Retinal pigment epithelial cell (primary cell): ENCODE measurements around the gene RAPGEF4.
"Not testable (repeated sequence)": the region's sequence is repeated elsewhere in the genome, so short reads cannot be mapped to it uniquely, and the experiment has no call there.

ENCODE experiments used
- DNase-seq: peaks from one replicate; pipeline ENCODE4 v3.0.0-alpha.2; 2010; ENCODE audit warnings: low read depth
- H3K4me3 ChIP-seq: 2 replicates; pipeline ENCODE4 v1.5.1; 2011; ENCODE audit warnings: mild to moderate bottlenecking, low read length, control low read depth, moderate library complexity
- CTCF ChIP-seq: conservative IDR thresholded peaks from 2 replicates; pipeline ENCODE4 v1.5.1; 2011; ENCODE audit warnings: low read depth, low read length, control low read depth, inconsistent platforms

The RAPGEF4 gene

DNA sequence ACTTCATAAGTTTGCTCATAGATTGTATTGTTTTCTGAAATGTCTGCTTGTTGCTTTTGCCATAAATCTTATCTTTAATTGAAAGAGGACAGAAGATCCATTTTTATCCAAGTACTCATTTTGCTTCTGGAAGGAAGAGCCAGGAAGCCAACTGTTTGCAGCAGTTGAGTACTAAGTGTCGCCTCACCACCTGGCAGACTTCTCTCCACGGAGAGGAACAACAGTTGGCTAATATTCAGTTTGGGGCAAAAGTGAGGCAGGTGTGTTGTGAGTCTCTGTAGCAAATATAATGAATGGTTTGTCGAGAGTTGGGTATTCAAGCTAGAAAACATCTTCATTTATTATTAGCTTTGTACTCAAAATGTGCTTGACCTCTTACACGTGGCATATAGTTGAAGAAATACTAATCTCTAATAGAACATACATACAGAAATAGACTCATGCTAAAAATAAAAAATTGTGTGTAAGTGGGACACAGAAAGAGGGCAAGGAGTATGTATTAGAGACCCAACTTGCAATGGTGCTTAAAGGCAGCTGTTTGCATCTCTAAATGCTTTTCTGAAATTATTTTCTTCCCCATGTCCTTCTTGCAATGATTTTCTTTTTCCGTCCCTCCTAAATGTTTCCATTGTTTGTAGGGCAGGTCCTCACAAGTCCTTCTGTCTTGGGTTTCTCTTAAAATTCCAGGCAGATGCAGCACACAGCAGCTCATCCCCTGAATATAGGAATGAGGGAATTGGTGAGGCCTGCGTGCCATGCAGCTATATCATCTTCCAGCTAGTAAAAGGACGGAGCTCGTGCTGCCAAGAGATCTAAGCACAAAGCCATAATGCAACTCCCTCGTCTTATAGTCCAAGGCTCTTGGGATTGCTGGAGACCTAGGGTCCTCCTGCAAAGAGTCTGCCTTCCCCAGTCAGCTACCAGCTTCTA is 295.2 kb downstream of the RAPGEF4 start:
- no peak for DNase-seq
- no peak for TF ChIP-seq CTCF
- H3K4me3 ChIP-seq, result no peak overlapping the region

DNA sequence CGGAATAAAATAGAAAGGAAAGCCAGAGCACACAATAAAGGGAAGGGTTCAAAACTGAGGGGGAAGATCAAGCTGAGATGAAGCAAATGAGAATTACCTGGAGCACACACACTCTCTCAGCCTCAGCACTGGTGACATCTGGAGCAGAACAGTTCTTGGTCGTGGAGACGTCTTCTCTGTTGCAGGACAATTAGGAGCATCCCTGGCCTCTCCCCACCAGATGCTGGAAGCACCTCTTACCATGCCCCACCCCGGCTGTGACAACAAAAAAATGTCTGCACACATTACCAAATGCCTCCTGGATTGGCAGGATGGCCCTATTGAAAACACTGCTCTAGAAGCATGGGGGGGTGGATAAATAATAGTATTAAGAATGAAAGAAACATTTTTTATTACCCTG is 296.4 kb downstream of the RAPGEF4 start:
- DNase-seq, result no peak
- H3K4me3 ChIP-seq, result no peak overlapping the region
- no peak for TF ChIP-seq CTCF

DNA sequence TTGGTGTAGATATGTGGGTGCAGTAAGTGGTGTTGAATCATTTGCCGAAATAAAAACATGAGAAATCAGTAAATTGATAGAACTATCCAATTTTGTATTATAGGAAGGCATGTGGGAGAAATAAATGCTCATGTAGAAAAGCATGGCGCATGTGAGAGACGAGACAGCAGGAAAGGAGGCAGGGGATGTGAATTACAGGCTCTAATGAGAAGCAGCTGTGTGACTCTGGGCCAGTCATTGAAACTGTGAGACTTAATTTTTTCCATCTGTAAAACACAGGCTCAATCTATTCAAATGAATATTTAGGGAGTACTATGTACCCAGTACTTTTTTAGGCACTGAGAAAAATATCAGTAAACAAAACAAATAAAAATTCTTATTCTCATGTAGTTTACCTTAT is 297.4 kb downstream of the RAPGEF4 start:
- DNase-seq, result no peak
- no peak for TF ChIP-seq CTCF

GRCh38 chr2:173034143-173034542 is 298.5 kb downstream of the RAPGEF4 start:
- no peak for TF ChIP-seq CTCF
- no peak overlapping the region for H3K4me3 ChIP-seq
- no peak for DNase-seq

More for the DNA sequence above, 297.4 kb downstream of the RAPGEF4 start:
- H3K4me3 ChIP-seq, result no peak overlapping the region

DNA sequence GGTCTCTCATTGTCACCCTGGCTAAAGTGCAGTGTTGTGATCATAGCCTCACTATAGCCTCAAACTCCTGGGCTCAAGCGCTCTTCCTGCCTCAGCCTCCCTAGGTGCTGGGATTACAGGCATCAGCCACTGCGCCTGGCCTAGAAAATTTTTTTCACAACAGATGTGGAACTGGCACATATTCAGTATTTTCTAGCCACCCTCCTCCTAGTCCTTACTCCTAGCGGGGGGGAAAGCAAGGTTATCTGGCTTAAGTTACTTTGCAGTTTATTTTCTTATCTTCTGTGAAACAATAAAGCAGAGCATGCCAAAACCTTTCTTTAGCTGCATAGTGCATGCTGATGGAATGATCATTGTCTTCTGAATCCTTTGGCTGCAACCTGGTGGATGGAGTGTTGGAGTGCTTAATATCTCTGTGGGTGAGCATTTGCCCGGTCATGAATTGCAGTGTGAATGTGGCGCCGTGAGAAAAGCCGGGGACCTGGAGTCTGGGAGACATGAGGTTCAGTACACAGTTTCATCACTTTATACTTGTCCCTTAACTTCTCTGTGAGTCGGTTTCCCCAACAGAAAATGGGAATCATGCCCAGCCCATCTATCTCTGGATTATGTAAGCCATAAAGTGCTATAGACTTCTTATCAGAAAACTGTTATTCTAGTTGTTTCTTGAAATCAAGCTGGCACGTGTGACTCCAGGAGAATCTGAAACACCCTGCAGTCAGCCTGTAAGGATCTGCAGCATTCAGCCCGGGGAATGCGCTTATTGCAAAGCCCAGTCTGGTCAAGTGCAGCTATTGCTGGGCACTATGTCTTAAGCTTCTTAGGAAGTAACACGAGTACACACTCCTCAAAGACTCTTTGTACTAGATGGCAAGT is 301.8 kb downstream of the RAPGEF4 start:
- H3K4me3 ChIP-seq, result no peak overlapping the region
- peak; percentile 81 for DNase-seq
- no peak for TF ChIP-seq CTCF

DNA sequence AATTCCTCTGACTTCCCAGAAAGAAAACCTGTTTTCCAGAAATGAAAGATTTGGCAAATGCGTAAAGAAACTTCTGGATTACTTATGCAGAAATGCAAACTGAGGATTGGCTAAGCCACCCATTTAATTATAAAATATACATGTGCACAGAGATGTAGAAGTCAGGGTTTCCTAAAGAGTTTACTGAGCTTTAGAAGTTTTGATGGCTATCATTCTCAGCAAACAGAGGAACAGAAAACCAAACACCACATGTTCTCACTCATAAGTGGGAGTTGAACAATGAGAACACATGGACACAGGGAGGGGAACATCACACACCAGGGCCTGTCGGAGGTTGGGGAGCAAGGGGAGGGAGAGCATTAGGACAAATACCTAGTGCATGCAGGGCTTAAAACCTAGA is 302.6 kb downstream of the RAPGEF4 start:
- H3K4me3 ChIP-seq, DNase-seq: not testable (repeated sequence)

- DNase-seq, result no peak
- H3K4me3 ChIP-seq, result no peak overlapping the region
- no peak for TF ChIP-seq CTCF
Observed at GRCh38 chr2:173040729-173041128, 305.1 kb downstream of the RAPGEF4 start.
